Measurements from ENCODE around the gene WFDC6. TPM values are rescaled to one million over a fixed set of nuclear protein-coding genes. Genes with fewer than 3 reads are reported as not detected.

The WFDC6 gene
- total RNA-seq, 1 donor from 2014 or later, result not detected

- TF ChIP-seq CTCF (IDR thresholded peaks at IDR 0.05; ENCODE audit: partially characterized antibody, unreplicated experiment), result no peak
- no peak for DNase-seq
- H3K36me3 Mint-ChIP-seq (ENCODE audit: unreplicated experiment), result no peaks in the 10 kb centered on the region
- peaks cover 2% of the 10 kb centered on the region for H3K9me3 Mint-ChIP-seq (ENCODE audit: unreplicated experiment)
- H3K4me1 Mint-ChIP-seq (ENCODE audit: low read depth, unreplicated experiment), result no peaks in the 10 kb centered on the region
- H3K27me3 Mint-ChIP-seq (ENCODE audit: unreplicated experiment), result no peaks in the 10 kb centered on the region
- H3K4me3 Mint-ChIP-seq (ENCODE audit: unreplicated experiment), result no peak within 1 kb of the TSS
- H3K27ac Mint-ChIP-seq (ENCODE audit: unreplicated experiment), result no peak within 1 kb of the TSS
Measured at GRCh38 chr20:45547206-45547770, 8.0 kb upstream of the WFDC6 start, which contains the start of gene EPPIN. TSS of gene EPPIN (minus strand) at chr20:45547401. CDS start at chr20:45547357, 44 bp downstream.

- Mint-ChIP-seq H3K4me3 (ENCODE audit: unreplicated experiment) (no peak overlapping the region), H3K36me3 (ENCODE audit: unreplicated experiment) (no peaks in the 10 kb centered on the region), H3K27me3 (ENCODE audit: unreplicated experiment) (no peaks in the 10 kb centered on the region), H3K4me1 (ENCODE audit: low read depth, unreplicated experiment) (no peaks in the 10 kb centered on the region), H3K27ac (ENCODE audit: unreplicated experiment) (no peak overlapping the region), H3K9me3 (ENCODE audit: unreplicated experiment) (peaks cover 2% of the 10 kb centered on the region)
- no peak for TF ChIP-seq CTCF (IDR thresholded peaks at IDR 0.05; ENCODE audit: partially characterized antibody, unreplicated experiment)
- no peak for DNase-seq
Measured at GRCh38 chr20:45545754-45546453, 6.6 kb upstream of the WFDC6 start.

GRCh38 chr20:45545351-45545750 lies 6.1 kb upstream of the WFDC6 start:
- no peak overlapping the region for H3K4me3 Mint-ChIP-seq (ENCODE audit: unreplicated experiment)
- no peaks in the 10 kb centered on the region for H3K36me3 Mint-ChIP-seq (ENCODE audit: unreplicated experiment)
- TF ChIP-seq CTCF (IDR thresholded peaks at IDR 0.05; ENCODE audit: partially characterized antibody, unreplicated experiment), result no peak
- peaks cover 2% of the 10 kb centered on the region for H3K9me3 Mint-ChIP-seq (ENCODE audit: unreplicated experiment)
- H3K27me3 Mint-ChIP-seq (ENCODE audit: unreplicated experiment), result no peaks in the 10 kb centered on the region
- H3K27ac Mint-ChIP-seq (ENCODE audit: unreplicated experiment), result no peak overlapping the region
- H3K4me1 Mint-ChIP-seq (ENCODE audit: low read depth, unreplicated experiment), result no peaks in the 10 kb centered on the region
- DNase-seq, result no peak

- Mint-ChIP-seq H3K36me3 (ENCODE audit: unreplicated experiment) (no peaks in the 10 kb centered on the region), H3K4me1 (ENCODE audit: low read depth, unreplicated experiment) (no peaks in the 10 kb centered on the region), H3K27me3 (ENCODE audit: unreplicated experiment) (no peaks in the 10 kb centered on the region), H3K4me3 (ENCODE audit: unreplicated experiment) (no peak overlapping the region), H3K27ac (ENCODE audit: unreplicated experiment) (no peak overlapping the region), H3K9me3 (ENCODE audit: unreplicated experiment) (no peaks in the 10 kb centered on the region)
- DNase-seq, result no peak
- TF ChIP-seq CTCF (IDR thresholded peaks at IDR 0.05; ENCODE audit: partially characterized antibody, unreplicated experiment), result no peak
Measured at GRCh38 chr20:45538209-45538799, 978 bp downstream of the WFDC6 start.

- no peaks in the 10 kb centered on the region for H3K9me3 Mint-ChIP-seq (ENCODE audit: unreplicated experiment)
- no peaks in the 10 kb centered on the region for H3K27me3 Mint-ChIP-seq (ENCODE audit: unreplicated experiment)
- TF ChIP-seq CTCF (IDR thresholded peaks at IDR 0.05; ENCODE audit: partially characterized antibody, unreplicated experiment), result no peak
- no peak overlapping the region for H3K4me3 Mint-ChIP-seq (ENCODE audit: unreplicated experiment)
- H3K27ac Mint-ChIP-seq (ENCODE audit: unreplicated experiment), result no peak overlapping the region
- H3K4me1 Mint-ChIP-seq (ENCODE audit: low read depth, unreplicated experiment), result no peaks in the 10 kb centered on the region
- DNase-seq, result no peak
- no peaks in the 10 kb centered on the region for H3K36me3 Mint-ChIP-seq (ENCODE audit: unreplicated experiment)
Measured at GRCh38 chr20:45527294-45527693, 12.0 kb downstream of the WFDC6 start.
